HG03159 (cell line): Measurements from ENCODE around the gene DLGAP4.
A peak's percentile ranks its signal among the peaks of the same experiment; 100 is the strongest.
"Not testable (repeated sequence)": the region's sequence is repeated elsewhere in the genome, so short reads cannot be mapped to it uniquely, and the experiment has no call there.

Experiments used
- ATAC-seq: cut with Tn5 transposase; IDR thresholded peaks from one replicate; pipeline ENCODE4 v1.9.1; 2021; ENCODE audit warnings: mild to moderate bottlenecking, moderate library complexity; ENCODE audit not compliant: unreplicated experiment

Gene DLGAP4

DNA sequence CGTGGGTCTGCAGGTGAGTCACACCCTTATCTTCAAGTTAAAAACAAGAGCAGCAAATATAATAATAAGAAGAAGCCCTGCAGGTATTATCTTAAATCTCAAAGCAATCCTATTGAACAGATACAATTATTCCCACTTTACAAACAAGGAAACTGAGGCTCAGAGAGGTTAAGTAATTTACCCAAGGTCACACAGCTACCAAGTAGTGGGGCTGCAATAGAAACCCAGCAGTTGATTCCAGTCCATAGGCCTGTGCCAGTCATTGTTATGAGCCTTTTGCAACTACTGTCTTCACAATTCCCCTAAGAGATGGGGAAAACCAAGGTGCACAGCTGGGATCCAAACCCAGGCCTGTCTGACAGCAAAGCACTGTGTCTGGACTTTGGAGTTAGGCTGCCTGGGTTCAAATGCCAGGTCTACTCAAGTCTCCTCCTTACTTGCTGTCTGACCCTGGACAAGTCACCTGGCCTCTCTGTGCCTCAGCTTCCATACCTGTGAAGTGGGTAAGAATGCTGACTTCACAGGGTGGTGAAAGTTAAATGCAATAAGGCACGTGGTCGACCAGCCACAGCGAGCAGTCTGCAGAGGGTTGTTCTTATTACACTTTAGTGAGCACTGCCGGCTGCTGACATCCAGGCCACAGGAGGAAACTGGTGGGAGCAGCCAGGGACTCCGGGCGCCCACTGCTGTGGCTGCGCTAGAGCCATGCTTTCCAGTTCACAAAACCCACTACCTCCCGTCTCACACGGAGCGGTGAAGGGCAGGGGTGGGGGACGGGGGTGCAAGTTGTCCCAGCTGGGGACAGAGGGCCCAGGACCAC lies 241.3 kb downstream of the DLGAP4 start:
- no peak for ATAC-seq

DNA sequence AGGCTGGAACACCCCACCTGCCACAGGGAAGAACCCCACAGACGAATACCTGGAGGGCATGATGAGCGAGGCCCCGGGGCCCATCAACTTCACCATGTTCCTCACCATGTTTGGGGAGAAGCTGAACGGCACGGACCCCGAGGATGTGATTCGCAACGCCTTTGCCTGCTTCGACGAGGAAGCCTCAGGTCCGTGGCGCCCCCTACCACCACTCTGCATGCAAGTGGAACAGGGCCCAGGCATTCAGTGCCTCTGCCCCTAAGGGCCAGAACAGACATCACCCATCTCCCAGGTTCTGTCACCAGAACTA lies 241.8 kb downstream of the DLGAP4 start:
- no peak for ATAC-seq

DNA sequence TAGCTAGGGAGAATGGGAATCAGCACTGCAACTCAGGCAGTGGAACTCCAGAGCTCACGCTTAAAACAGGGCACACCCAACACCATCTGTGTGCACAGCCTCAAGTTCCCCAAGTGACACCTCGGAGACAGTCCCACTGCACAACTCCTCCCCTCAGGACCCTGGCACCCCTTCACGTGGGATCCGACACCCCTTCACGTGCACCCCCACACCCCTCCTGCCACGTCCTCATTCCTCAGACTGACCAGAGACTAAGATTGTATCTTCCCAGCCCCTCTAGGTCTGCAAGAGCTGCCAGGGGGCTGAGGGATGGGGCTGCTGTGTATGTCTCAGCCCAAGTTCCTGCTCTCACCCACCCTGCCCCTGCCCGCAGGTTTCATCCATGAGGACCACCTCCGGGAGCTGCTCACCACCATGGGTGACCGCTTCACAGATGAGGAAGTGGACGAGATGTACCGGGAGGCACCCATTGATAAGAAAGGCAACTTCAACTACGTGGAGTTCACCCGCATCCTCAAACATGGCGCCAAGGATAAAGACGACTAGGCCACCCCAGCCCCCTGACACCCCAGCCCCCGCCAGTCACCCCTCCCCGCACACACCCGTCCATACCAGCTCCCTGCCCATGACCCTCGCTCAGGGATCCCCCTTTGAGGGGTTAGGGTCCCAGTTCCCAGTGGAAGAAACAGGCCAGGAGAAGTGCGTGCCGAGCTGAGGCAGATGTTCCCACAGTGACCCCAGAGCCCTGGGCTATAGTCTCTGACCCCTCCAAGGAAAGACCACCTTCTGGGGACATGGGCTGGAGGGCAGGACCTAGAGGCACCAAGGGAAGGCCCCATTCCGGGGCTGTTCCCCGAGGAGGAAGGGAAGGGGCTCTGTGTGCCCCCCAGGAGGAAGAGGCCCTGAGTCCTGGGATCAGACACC lies 242.8 kb downstream of the DLGAP4 start:
- no peak for ATAC-seq

DNA sequence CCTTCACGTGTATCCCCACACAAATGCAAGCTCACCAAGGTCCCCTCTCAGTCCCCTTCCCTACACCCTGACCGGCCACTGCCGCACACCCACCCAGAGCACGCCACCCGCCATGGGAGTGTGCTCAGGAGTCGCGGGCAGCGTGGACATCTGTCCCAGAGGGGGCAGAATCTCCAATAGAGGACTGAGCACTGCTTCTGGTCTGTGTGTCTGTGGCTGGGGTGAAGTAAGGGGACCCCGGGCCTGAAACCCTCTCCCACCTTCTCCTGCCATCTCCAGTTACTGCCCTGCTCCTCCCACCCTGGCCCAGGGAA lies 243.4 kb downstream of the DLGAP4 start:
- no peak for ATAC-seq

DNA sequence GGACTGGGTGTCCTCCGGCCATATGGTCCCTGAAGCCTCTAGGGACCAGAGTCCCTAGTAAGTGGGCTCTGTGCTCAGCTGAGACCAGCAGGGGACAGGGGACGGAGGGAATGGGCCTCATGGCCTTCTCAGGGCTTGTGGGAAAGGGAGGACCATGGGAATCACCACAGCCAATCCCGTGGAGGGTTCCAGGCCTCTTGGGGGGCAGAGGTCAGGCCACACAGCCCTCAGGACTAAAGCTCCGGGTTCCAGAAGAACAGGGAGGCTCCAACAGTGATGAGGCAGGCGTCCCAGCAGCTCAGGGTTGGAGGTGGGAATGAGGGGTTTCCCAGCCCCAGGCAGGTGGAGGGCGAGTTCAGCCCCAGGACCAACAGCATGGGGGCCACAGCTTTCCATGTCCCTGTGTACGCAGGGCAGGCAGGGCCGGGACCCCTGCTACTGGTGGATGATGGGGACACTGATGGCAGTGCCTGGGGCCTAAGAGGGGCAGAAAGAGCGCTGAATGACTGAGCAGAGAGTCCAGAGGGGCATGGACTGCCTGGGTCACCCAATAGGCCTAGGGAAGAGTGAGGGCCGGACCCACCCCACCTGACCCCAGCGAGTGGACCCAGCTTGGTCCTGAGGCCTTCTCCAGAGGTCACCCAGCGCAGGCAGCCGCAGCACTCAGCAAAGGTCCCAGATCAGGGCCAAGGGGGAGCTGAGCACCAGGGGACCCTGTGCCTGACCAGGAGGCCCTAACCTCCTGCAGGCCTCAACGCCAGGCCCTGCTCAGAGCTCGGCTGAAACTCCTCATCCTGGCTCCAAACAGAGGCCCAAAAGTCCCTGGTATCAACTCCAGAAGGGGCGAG lies 244.0 kb downstream of the DLGAP4 start:
- no peak for ATAC-seq

DNA sequence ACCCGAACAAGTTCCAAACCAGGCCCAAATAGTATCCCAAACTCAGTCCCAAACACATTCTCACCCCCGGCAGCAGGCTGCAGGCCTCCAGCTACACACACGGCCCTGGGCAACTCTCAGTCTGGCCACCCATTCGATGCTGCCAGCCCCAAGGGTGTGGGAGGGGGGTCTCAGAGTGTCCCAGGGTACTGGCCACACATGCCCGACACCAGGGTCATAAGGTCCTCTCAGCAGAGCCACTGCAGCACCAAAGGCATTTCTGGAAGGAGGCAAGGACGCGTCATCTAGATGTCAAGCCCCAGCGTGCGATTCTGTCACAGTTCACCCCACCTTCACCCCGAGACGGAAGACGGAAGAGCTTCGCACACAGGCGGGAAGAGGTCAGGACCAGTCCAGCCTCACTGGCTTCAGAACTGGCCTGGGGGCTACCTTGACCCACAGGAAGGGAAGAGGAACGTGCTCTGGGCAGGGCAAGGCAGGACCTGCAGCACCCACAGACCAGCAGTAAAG lies 244.7 kb downstream of the DLGAP4 start:
- ATAC-seq: no peak

DNA sequence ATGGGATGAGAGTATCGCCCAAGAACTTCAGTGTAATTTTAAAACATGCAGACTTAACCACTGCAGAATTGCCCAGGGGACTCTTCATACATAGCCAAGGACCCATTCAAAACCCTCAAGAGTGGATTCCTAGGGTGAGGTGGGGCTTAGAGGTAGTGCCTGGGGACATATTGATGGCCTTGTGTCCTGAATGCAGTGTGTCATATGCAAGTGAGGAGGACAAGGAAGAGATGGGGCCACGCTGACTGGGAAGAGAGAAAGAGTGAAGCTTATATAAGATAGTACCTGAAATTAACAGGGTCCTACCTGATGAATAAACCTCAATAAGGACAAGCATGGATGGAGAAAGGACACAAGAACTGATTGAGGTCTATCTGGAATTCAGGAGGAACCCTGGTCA lies 249.1 kb downstream of the DLGAP4 start:
- no peak for ATAC-seq

DNA sequence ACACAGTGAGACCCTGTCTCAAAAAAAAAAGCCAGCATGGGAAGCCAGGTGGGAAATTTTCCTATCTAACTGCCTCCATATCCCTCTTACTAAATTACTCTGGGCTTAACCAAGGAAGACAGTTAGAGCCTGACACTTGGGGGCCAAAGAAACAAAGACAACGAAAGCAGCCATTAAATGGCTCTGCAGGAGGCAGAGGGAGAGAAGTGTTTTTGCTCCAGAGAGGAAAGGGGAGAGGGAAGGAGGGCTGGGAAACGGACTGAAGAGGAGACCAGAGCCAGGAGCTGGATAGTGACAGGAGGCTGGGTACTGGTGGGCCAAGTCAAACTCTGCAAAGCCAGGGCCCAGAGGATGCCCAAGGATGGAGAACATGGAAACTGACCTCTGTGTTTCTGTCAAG lies 256.6 kb downstream of the DLGAP4 start:
- no peak for ATAC-seq

DNA sequence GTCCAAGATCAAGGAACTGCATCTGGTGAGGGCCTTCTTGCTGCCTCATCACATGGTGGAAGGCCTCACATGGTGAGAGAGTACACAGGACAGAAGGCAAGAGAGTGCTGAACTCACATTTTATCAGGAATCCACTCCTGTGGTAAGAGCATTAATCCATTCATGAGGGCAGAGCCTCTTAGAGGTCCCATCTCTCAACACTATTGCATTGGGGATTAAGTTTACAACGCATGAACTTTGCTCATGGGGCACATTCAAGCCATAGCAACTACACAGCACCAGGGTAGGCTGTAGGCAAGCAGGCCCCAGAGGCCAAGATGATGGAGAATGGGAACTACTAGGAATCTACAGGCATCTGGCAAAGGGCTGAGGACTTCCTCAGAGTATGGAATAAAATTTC lies 257.2 kb downstream of the DLGAP4 start:
- ATAC-seq: no peak

DNA sequence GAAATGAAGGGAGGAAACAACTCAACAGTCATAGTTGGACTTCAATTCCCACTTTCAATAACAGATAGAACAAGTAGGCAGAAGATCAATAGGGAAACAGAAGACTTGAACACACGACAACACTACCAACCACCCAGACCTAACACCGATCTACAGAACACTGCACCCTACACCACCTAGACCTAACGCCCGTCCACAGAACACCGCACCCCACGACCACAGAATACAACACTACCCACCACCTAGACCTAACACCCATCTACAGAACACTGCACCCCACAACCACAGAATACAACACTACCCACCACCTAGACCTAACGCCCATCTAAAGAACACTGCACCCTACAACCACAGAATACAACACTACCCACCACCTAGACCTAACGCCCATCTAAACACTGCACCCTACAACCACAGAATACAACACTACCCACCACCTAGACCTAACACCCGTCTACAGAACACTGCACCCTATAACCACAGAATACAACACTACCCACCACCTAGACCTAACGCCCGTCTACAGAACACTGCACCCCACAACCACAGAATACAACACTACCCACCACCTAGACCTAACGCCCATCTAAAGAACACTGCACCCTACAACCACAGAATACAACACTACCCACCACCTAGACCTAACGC lies 258.1 kb downstream of the DLGAP4 start:
- not testable (repeated sequence) for ATAC-seq

DNA sequence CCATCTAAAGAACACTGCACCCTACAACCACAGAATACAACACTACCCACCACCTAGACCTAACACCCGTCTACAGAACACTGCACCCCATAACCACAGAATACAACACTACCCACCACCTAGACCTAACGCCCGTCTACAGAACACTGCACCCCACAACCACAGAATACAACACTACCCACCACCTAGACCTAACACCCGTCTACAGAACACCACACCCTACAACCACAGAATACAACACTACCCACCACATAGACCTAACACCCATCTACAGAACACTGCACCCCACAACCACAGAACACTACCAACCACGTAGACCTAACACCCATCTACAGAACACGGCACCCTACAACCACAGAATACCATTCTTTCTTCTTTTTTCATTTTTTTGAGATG lies 258.6 kb downstream of the DLGAP4 start:
- ATAC-seq: not testable (repeated sequence)

DNA sequence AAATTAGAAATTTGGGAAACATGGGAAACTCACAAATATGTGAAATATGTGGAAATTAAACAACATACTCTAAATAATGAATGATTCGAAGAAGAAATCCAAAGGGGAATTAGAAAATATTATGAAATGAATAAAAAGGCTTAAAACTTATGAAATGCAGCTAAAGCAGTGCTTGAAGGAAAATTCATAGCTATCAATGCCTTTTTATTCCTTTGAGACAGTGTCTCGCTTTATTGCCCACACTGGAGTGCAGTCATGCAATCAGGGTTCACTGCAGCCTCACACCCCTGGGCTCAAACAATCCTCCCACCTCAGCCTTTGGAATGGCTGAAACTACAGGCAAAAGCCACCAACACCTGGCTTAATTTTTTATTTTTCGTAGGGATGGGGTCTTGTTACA lies 259.4 kb downstream of the DLGAP4 start:
- ATAC-seq: no peak

DNA sequence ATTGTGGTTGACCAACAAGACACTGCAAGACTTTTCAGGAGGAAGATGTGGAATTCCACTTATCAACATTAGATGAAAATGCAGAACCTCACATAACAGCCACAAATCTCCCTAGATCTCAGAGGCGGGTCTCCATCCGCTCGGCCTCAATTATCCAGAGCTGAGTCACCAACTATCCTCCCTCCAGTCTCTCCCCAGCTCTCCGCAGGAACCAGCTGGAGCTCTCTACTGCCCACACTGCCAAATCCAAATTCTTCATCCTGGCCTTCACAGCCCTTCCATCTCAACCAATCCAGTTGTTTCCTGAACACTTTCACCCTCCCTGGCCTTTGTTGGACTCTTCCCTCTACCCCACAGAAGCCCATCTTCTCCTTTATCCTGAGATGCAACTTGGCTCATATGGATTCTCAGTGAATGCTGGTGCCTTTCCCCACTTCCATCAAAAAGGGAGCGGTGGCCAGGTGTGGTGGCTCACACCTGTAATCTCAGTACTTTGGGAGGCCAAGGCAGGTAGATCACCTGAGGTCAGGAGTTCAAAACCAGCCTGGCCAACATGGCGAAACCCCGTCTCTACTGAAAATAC lies 263.8 kb downstream of the DLGAP4 start:
- no peak for ATAC-seq

DNA sequence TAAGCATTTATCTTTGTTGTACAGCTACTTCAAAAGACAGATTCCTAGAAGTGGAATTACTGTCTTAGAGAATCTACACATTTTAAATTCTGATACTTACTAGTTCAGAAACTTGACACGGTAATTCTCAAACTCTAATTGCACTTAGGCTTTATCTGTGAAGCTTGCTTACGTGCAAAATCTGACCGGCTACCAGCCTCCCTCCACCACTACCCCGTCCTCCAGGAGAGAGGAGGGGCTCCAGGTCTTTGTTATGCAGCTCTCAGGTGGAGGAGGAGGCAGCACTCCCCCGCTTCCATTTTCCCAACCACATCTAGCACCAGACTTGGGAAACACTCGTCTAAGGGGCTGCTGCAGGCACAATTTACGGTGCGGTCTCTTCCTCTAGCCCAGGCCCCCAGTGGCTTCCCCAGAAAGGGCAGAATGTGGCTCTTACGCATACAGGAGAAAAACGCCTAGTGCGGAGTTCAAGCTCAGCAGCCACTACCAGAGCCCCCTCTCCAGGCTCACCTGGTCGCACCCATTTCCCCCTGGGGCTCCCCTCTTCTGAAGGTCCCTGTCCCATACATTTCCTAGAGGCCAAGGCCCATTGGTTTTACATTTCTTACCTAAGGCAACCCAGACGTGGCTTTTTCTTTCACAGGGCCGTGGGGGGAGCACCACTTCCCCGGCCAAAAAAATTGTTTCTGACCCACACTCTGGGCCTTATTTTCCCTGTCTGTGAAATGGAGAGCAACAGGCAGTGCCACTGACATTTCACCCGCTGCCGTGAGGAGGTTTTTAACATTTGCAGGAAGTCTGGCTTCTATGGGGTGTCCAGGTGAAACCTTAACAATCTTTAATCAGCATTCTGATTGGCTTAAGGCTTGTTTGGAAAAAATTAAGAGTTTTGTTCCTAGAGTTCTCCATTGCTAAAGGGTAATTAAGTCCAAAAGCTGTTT lies 265.7 kb downstream of the DLGAP4 start:
- no peak for ATAC-seq

DNA sequence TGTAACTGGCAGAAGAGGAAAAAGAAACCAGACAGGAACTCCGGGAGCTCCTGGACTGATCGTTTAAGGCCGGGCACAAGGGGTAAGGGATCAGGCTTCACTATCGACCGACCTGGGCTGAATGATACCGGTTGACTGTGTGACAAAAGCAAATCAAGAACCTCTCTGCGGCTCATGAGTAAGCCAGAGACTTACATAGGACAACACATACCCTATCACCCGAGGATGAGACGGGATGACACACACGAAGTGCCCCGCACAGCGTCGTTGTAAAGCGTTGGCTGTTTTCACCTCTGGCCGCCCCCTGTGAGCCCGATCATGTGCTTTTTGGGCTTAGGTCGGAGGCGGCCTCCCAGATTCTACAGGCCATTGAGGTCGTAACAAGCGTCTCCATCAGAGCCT lies 266.6 kb downstream of the DLGAP4 start:
- peak; percentile 26 for ATAC-seq

DNA sequence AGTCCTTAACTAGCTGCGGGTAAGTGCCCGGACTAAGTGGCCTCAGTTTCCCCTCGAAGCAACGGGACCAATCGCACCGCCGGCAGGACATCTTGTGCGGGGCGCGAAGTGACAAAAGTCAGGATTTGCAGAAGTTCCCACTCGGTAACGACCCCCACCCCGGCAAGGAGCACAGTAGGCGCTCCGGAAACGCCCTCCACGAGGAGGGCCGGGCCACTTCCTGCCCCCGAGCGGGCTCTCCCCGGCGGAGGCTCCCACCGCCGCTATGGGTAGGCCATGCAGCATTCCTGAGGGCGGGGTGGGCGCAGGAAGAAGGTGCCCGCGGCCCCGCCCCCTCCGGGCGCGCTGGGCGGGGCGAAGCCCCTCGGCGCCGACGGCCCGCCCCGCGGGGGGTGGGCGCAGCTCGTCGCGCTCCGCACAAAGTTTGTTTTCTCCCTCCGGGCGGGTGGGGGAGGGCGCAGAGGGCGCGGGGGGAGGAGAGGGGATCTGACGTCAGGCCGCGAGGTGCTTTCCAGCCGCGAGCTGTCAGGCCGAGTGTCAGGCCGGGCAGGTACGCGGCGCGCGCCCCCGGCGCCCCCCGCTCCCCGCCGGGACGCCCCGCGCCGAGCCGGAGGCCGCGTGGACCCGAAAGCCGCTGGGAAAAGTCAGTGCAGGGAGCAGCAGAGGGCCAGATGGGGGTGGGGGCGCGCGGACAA lies 267.1 kb downstream of the DLGAP4 start, which contains the start of gene TGIF2:
TGIF2 (plus strand) TSS at position 495 of the 695 bp plus-strand sequence. CDS start 5,178 bp downstream, outside the sequence.
- ATAC-seq: peak; percentile 58

DNA sequence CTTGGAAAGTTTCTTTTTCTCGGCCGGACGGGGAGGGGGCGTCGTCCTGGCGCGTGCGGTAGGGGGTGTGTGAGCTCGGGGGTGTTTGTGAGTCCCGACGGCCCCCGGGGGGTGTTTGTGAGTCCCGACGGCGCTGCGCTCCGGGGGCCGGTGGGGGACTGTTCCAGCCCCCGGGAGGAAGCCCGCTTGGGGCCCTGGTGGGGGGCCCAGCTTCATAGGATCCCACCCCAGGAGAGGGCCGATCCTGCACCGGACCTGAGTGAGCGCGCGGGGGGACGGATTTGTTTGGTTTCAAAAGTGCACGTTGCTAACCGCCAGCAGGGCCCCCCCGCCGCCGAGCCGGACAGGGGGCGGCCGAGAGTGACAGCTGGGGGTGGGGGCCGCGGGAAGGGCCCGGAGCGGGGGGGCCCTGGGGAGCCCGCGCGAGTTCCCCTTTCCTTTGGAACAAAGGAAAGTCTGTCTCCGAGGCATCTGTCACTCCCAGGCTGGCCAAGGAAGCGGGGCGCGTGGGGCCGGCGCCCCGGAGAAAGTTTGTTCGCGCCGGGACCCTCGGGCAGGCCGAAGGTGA lies 267.7 kb downstream of the DLGAP4 start:
- no peak for ATAC-seq
